DOHH2 (cell line): ENCODE results near the gene MAGEB18.

Source experiments
- EZH2phosphoT487 ChIP-seq: fragments of 200-600 bp; sonication (generic); IDR thresholded peaks from 2 replicates; pipeline ENCODE4 v1.6.1; 2017; ENCODE audit warnings: borderline replicate concordance, mild to moderate bottlenecking, antibody characterized with exemption, low read length, moderate library complexity, mixed read lengths
- TF ChIP-seq, protein P1 (sequence below): fragments of 200-600 bp; sonication (generic); IDR thresholded peaks from one replicate; pipeline ENCODE4 v1.5.1; 2014; ENCODE audit warnings: antibody characterized with exemption, mild to moderate bottlenecking, low read depth, low read length; ENCODE audit not compliant: poor library complexity, severe bottlenecking

DNA sequence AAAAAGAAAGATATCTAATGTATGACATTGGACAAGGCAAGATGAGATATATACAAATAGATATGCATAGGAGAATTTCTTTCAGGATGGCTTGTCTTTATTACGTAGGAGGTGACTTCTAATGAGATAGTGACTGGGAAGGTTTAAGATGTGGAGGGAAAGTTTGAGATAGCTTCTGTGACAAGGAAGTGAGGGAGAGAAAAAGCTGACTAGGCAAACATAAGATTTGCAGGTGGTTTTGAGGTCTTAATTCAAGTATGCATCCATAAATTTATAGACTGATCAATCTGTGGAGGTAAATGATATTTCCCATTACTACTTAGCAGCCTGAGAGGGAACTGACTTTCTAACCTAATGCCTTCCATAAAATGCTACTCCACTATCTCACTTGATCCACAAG lies 29.0 kb upstream of the MAGEB18 start:
- TF ChIP-seq, protein P1, sequence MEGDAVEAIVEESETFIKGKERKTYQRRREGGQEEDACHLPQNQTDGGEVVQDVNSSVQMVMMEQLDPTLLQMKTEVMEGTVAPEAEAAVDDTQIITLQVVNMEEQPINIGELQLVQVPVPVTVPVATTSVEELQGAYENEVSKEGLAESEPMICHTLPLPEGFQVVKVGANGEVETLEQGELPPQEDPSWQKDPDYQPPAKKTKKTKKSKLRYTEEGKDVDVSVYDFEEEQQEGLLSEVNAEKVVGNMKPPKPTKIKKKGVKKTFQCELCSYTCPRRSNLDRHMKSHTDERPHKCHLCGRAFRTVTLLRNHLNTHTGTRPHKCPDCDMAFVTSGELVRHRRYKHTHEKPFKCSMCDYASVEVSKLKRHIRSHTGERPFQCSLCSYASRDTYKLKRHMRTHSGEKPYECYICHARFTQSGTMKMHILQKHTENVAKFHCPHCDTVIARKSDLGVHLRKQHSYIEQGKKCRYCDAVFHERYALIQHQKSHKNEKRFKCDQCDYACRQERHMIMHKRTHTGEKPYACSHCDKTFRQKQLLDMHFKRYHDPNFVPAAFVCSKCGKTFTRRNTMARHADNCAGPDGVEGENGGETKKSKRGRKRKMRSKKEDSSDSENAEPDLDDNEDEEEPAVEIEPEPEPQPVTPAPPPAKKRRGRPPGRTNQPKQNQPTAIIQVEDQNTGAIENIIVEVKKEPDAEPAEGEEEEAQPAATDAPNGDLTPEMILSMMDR: no peak
- no peak for TF ChIP-seq EZH2phosphoT487
